HUES48 (cell line): ENCODE results near the gene KCTD19.

Source experiments
- H3K27ac ChIP-seq: one replicate; pipeline ENCODE4 v1.7.0; 2013; ENCODE audit warnings: low read depth, low read length, inconsistent platforms
- H3K27me3 ChIP-seq: 2 replicates; pipeline ENCODE4 v1.6.1; 2013; ENCODE audit warnings: mild to moderate bottlenecking, low read length; ENCODE audit not compliant: control insufficient read depth, insufficient read depth
- H3K36me3 ChIP-seq: 2 replicates; pipeline ENCODE4 v1.6.1; 2013; ENCODE audit warnings: low read length; ENCODE audit not compliant: control insufficient read depth, insufficient read depth
- H3K4me1 ChIP-seq: 2 replicates; pipeline ENCODE4 v1.6.1; 2013; ENCODE audit warnings: mild to moderate bottlenecking, low read length; ENCODE audit not compliant: control insufficient read depth, insufficient read depth
- H3K4me3 ChIP-seq: 2 replicates; pipeline ENCODE4 v1.5.1; 2013; ENCODE audit warnings: mild to moderate bottlenecking, low read depth, low read length
- H3K9ac ChIP-seq: 2 replicates; pipeline ENCODE4 v1.6.1; 2013; ENCODE audit warnings: mild to moderate bottlenecking, low read depth, low read length, moderate library complexity
- H3K9me3 ChIP-seq: 2 replicates; pipeline ENCODE4 v1.6.1; 2013; ENCODE audit warnings: low read length; ENCODE audit not compliant: control insufficient read depth, insufficient read depth

Gene KCTD19

DNA sequence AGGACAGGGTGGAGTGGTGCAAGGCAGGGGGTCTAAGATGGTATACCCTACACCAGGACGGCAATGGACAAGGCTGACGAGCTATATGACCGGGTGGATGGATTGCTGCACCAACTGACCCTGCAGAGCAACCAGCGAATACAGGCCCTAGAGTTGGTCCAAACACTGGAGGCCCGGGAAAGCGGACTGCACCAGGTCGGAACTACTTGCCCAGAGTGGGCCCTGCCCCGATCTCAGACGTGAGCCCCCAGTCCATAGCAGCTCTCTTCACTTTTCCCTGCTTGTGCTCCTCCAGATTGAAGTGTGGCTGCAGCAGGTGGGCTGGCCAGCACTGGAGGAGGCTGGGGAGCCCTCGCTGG is 44.1 kb downstream of the KCTD19 start:
- Histone ChIP-seq H3K9me3 (no peaks in the 10 kb centered on the region), H3K4me3 (no peak overlapping the region), H3K27ac (no peak overlapping the region), H3K27me3 (peaks cover 8% of the 10 kb centered on the region), H3K4me1 (no peaks in the 10 kb centered on the region), H3K36me3 (no peaks in the 10 kb centered on the region), H3K9ac (no peak overlapping the region)

DNA sequence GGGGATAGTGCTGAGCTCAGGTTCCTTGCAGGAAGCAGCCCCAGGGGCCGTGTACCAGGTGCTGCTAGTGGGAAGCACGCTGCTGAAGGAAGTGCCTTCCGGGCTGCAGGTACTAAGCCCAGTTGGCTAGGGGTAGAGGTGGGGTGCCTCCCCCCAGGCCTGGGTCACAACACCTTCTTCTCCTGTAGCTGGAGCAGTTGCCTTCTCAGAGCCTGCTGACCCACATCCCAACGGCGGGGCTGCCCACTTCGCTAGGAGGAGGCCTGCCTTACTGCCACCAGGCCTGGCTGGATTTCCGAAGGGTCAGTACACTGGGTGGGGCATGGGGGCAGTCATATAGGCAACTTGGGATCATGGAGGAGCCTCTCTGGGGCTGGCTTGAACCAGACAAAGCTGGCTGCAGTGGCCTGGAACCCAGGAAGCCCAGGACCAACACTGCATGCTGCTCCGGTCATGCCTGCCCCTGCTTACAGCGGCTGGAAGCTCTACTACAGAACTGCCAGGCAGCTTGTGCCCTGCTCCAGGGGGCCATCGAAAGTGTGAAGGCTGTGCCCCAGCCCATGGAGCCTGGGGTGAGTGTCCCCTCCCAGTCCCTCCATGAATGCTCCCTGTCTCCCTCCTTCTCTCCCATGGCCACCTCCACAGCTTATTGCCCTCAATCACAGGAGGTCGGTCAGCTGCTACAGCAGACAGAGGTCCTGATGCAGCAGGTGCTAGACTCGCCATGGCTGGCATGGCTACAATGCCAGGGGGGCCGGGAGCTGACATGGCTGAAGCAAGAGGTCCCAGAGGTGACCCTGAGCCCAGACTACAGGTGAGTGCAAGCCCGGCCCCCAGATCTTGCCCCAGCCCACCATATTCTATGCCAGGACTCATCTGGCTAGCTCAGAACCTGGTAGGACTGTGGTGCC is 44.8 kb downstream of the KCTD19 start:
- Histone ChIP-seq H3K9me3 (no peaks in the 10 kb centered on the region), H3K36me3 (no peaks in the 10 kb centered on the region; the same call in 1 of the 2 replicates), H3K4me1 (no peaks in the 10 kb centered on the region), H3K27me3 (peaks cover 8% of the 10 kb centered on the region), H3K9ac (no peak overlapping the region), H3K4me3 (no peak overlapping the region), H3K27ac (no peak overlapping the region)

DNA sequence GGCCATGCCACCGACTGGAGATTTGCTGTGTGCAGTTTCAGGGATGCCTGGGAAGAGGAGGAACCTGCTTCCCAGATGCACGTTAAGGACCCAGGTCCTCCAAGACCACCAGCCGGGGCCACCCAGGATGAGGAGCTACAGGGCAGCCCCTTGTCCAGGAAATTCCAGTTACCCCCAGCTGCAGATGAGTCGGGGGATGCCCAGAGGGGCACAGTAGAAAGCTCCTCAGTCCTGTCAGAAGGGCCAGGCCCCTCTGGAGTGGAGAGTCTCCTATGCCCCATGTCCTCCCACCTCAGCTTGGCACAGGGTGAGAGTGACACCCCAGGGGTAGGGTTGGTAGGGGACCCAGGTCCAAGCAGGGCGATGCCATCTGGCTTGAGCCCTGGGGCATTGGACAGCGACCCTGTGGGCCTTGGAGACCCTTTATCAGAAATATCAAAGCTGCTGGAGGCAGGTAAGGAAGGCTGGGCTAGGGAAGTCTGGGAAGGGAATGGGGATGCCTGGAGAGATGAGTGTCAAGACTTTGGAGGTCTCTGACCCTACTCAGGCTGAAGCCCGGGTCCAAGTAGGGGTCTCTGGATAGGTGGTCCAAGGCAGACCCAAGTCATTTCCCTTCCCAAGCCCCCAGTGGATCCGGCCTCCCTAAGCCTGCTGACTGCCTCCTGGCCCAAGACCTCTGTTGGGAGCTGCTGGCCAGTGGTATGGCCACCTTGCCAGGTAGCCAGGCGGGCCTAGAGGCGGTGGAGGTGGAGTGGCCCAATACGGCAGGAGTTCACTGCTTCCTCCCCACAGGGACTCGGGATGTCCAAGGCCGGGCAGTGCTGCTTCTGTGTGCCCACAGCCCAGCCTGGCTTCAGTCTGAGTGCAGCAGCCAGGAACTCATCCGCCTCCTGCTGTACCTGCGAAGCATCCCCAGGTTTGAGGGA is 46.2 kb downstream of the KCTD19 start:
- H3K27ac ChIP-seq, result no peak overlapping the region
- H3K36me3 ChIP-seq, result no peaks in the 10 kb centered on the region; the same call in 1 of the 2 replicates
- no peaks in the 10 kb centered on the region for H3K4me1 ChIP-seq
- no peak overlapping the region for H3K4me3 ChIP-seq
- no peak overlapping the region for H3K9ac ChIP-seq
- no peaks in the 10 kb centered on the region for H3K9me3 ChIP-seq
- H3K27me3 ChIP-seq, result peaks cover 8% of the 10 kb centered on the region

DNA sequence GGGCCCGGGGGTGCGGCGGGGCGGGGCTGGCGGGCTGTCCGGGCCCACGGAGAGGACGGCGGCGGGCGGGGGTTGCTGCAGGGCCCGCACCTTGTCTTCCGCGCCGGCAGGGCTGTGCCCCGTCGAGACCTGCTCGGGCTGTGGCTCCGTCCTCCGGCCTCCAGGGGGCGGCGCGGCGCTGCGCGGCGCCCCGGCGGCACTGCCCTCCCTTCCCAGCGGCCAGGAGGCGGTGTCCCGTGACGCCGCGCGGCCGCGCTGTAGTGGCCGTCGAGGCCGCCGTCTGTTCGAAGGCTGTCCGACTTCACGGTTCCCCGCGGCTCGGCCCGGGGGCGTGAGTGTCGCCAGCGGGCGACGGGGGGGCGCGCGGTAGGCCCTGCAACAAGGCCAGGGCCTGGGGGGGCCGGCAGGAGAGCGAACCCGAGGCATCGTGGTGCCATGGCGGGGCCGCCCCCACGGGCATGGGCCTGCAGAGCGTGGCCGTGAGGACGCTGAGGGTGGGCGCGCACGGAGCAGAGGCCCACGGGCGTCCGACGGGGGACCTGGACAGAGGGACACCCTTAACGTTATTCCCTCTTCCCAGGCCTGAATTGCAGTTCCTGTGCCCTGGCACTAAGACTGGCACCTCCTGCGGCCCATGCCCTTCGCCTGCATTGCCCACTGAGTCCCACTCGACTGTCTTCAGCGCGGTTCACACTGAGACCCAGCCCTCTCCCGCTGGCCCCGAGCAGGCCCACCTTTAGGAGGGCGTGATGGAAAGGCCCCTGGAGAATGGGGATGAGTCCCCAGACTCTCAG is 47.0 kb downstream of the KCTD19 start, which contains the start of gene PLEKHG4:
PLEKHG4 (plus strand) TSS at position 237 of the 794 bp plus-strand sequence; CDS start at position 750, 513 bp downstream.
- Histone ChIP-seq H3K9ac (no peak within 1 kb of the TSS), H3K4me3 (peak within 1 kb of the TSS; percentile 64), H3K36me3 (no peaks in the 10 kb centered on the region; the same call in 1 of the 2 replicates), H3K27ac (no peak within 1 kb of the TSS), H3K9me3 (no peaks in the 10 kb centered on the region), H3K4me1 (no peaks in the 10 kb centered on the region), H3K27me3 (peaks cover 8% of the 10 kb centered on the region)

DNA sequence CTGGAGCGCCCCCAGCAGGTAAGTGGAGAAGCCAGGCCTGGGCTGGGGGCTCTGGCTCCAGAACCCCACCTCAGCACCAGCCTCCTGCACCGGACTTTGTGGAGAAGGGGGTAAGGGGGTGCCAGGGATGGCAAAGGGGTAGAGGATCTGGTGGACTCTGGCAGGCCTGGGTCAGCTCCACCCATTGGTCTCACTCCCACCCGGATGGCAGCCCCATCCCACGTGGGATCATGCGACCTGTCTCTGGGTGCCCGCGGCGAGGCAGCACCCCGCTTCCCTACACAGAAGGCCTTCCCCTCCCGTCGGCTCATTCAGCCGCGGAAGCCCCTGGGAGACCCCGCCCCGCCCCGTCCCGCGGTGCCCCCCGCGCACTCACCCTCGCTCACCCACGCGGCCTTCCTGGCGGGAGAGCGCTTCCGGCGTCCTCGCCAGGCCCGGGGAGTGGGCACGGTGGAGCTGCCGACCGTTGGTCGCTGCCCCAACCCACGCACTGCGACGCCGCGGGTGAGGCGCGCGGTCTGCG is 47.7 kb downstream of the KCTD19 start:
- Histone ChIP-seq H3K27ac (no peak overlapping the region), H3K4me1 (no peaks in the 10 kb centered on the region), H3K27me3 (peaks cover 8% of the 10 kb centered on the region), H3K36me3 (no peaks in the 10 kb centered on the region; the same call in 1 of the 2 replicates), H3K4me3 (peak overlapping the region; percentile 64), H3K9me3 (no peaks in the 10 kb centered on the region), H3K9ac (no peak overlapping the region)

DNA sequence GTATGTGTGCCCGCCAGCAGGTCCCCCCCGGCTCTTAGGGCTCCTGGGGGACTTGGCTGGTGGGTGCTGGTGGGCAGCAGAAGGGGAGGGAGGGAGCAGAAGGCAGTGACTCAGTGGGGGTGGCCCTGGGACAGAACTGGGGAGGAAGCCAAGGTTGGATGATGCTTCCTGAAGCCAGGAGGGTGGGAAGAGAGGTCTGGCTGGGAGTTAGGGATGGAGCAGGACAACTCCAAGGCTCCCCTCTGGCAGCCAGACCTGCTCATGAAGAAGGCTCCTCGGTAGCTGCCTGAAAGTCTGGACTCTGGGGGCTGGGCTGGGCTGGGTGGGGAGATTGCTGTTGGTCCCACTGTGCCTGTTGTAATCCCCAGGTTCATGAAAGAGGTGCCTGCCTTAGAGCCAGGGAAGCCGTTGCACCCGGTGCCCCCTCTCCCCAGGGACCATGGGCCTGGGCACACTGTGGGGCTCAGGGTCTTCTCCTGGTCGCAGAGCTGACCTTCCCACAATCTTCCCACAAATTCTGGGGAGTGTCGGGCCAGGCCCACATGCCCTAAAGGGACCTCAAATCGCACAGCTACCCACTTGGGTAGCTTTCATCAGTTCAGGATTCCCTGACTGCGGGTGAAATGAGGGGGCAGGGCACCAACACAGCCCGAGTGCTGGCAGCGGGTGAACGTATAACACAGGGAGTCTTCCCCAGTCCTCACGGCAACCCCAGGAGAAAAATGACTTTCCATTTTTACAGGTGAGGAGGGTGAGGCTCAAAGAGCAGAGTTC is 48.4 kb downstream of the KCTD19 start:
- H3K27ac ChIP-seq, result no peak overlapping the region
- no peaks in the 10 kb centered on the region for H3K4me1 ChIP-seq
- H3K9me3 ChIP-seq, result no peaks in the 10 kb centered on the region
- H3K36me3 ChIP-seq, result no peaks in the 10 kb centered on the region; the same call in 1 of the 2 replicates
- peak overlapping the region; percentile 64; the same call in 1 of the 2 replicates for H3K4me3 ChIP-seq
- peaks cover 8% of the 10 kb centered on the region for H3K27me3 ChIP-seq
- H3K9ac ChIP-seq, result no peak overlapping the region

DNA sequence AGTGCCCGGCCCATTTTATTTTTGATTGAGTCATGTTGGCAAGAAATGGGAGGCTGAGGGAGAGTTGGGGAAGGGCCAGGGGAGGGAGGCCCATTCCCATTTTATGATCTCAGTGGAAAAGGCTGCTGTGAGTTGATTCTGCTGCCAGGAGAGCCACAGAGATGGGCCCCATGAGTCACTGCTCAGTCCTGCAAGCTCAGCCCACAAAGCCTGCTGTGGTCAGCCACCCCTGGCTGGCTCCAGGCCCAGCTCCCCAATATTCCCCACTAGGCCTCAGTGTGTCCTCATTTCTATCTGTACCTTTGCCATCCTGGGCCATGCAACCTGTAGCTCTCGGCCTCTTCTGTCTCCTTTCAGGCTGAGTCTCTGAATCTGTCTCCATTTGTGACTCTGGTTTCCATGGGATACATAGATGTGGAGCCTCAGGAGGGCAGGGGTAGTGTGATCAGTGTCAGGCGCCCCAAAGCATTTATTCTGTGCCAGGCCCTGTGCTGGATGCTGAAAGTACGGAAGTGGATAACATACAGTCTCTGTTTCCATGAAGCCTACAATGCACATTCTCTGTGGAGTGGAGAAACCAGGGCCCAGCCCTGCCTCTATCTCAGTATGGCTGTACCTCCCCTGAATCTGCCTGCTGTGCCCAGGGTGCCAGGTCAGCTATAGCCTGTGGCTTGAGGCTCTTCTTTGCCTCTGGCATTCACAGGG is 49.1 kb downstream of the KCTD19 start:
- Histone ChIP-seq H3K27me3 (peaks cover 8% of the 10 kb centered on the region), H3K4me1 (no peaks in the 10 kb centered on the region), H3K36me3 (no peaks in the 10 kb centered on the region; the same call in 1 of the 2 replicates), H3K9me3 (no peaks in the 10 kb centered on the region), H3K9ac (no peak overlapping the region), H3K4me3 (no peak overlapping the region), H3K27ac (no peak overlapping the region)

DNA sequence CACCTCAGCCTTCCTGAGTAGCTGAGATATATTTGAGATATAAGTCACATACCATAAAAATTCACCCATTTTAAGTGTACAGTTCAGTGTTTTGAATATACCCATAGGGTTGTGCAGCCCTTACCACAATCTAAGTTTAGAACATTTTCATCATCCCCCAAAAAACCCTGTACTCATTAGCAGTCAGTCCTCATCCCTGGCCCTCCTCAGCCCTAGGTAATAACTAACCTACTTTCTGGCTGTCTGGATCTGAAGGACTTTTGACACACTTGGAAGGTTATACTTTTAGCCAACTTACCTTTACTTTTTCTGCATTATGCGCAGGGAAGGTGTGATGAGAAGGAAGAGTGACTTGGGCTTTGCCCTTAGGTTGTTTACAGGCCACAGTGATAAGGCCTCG is 51.2 kb downstream of the KCTD19 start:
- Histone ChIP-seq H3K4me3 (no peak overlapping the region), H3K27me3 (peaks cover 8% of the 10 kb centered on the region), H3K4me1 (no peaks in the 10 kb centered on the region), H3K36me3 (no peaks in the 10 kb centered on the region; the same call in 1 of the 2 replicates), H3K27ac (no peak overlapping the region), H3K9ac (no peak overlapping the region), H3K9me3 (no peaks in the 10 kb centered on the region)

DNA sequence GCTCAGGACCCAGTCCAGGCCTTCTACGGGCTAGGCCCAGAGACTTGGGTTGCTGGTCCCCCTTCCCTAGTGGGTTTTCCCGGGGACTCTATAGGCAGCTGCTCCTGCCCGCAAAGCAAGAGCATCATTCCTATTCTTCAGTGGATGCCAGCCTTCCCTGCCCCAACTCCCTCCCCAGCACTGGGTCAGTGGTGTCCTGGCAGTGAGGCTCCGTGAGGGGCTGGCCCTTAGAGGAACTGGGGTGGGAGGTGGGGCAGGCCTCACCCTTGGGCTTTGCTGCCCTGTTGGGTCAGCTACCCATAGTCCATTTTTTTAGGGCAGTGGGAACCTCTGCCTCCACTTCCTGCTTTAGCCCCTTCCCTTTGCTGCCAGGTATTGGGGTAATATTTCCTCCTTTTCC is 55.1 kb downstream of the KCTD19 start:
- no peak overlapping the region for H3K9ac ChIP-seq
- H3K27me3 ChIP-seq, result no peaks in the 10 kb centered on the region
- H3K27ac ChIP-seq, result no peak overlapping the region
- no peaks in the 10 kb centered on the region for H3K9me3 ChIP-seq
- H3K4me1 ChIP-seq, result 0 out of 2 replicates have a peak, but pooled peaks cover 4% of the 10 kb centered on the region
- no peak overlapping the region for H3K4me3 ChIP-seq
- H3K36me3 ChIP-seq, result no peaks in the 10 kb centered on the region
